Lung (tissue), 12 donors: ENCODE data around the gene CABP4. TPM values are rescaled to one million over a fixed set of nuclear protein-coding genes. Genes with fewer than 3 reads are reported as not detected.

Experiments used
- ATAC-seq: fragments of 200-7000 bp; cut with Tn5 transposase; one replicate; pipeline ENCODE4 v1.9.1; 2020; ENCODE audit warnings: moderate number of reproducible peaks; ENCODE audit not compliant: insufficient read depth, low FRiP score
- DNase-seq, 3 donors: peaks; one replicate each; pipeline ENCODE4 v3.0.0-alpha.2; 2013 to 2017
- H3K27ac ChIP-seq, 2 donors: one replicate each; pipeline ENCODE4 v1.5.1; 2013; ENCODE audit warnings: mild to moderate bottlenecking in 2 of 2, moderate library complexity in 2 of 2, control low read depth in 1 of 2, inconsistent platforms in 1 of 2, low read depth in 1 of 2, low read length in 1 of 2
- H3K27me3 ChIP-seq, 3 donors: one replicate each; pipeline ENCODE4 v1.5.1; 2013; ENCODE audit warnings: low read length in 2 of 3; ENCODE audit not compliant: control insufficient read depth in 3 of 3, insufficient read depth in 3 of 3
- H3K36me3 ChIP-seq, 4 donors: one replicate each; pipeline ENCODE4 v1.5.1; 2013; ENCODE audit warnings: low read length in 4 of 4, mild to moderate bottlenecking in 1 of 4, moderate library complexity in 1 of 4; ENCODE audit not compliant: control insufficient read depth in 4 of 4, insufficient read depth in 4 of 4
- H3K4me1 ChIP-seq, 5 donors: one replicate each; pipeline ENCODE4 v1.5.1; 2013; ENCODE audit warnings: low read length in 5 of 5, mild to moderate bottlenecking in 2 of 5, moderate library complexity in 1 of 5; ENCODE audit not compliant: control insufficient read depth in 5 of 5, insufficient read depth in 5 of 5
- H3K4me3 ChIP-seq: one replicate; pipeline ENCODE4 v1.5.1; 2013; ENCODE audit warnings: mild to moderate bottlenecking, control low read depth, moderate library complexity
- H3K9ac ChIP-seq, 2 donors: one replicate each; pipeline ENCODE4 v1.5.1; 2013; ENCODE audit warnings: low read length in 2 of 2, control low read depth in 1 of 2; ENCODE audit not compliant: insufficient read depth in 1 of 2
- H3K9me3 ChIP-seq, 4 donors: one replicate each; pipeline ENCODE4 v1.5.1; 2013; ENCODE audit warnings: low read length in 3 of 4, mild to moderate bottlenecking in 1 of 4, moderate library complexity in 1 of 4; ENCODE audit not compliant: control insufficient read depth in 4 of 4, insufficient read depth in 3 of 4
- WGBS, 2 donors: extraction: QIAGEN DNeasy Blood & Tissue Kit; methylation state at CpG; one replicate each; pipeline ENCODE4 v1.1.7; 2013; 5-methylcytosine and 5-hydroxymethylcytosine counted together
- polyA plus RNA-seq, 2 donors: library from polyadenylated mRNA; stranded (reverse); fragments of 200-250 nt; gene quantifications; one replicate each; pipeline ENCODE4 v1.2.1, GENCODE V29; 2013
- total RNA-seq, 2 donors: library from RNA; depleted of rRNA in 1 of 2; stranded (reverse); fragments of >200 nt in 1 of 2; gene quantifications; one replicate each; pipeline ENCODE4 v1.2.1, GENCODE V29; 2014 to 2021
- TF ChIP-seq, protein P1 (sequence below): IDR thresholded peaks from 2 replicates; pipeline ENCODE4 v1.5.1; 2012; ENCODE audit warnings: mild to moderate bottlenecking; ENCODE audit errors: control extremely low read depth, extremely low read depth
- donor health status: control.
- donor health status: control.
- donor health status: Bipolar disorder and iron deficiency.
- donor health status: healthy.
- donor health status: DM: yes; HTN: yes; CAD: no.

CABP4 gene
- total and polyA plus RNA-seq, 4 donors = 0.96 to 5.3 (median 2.3) TPM

DNA sequence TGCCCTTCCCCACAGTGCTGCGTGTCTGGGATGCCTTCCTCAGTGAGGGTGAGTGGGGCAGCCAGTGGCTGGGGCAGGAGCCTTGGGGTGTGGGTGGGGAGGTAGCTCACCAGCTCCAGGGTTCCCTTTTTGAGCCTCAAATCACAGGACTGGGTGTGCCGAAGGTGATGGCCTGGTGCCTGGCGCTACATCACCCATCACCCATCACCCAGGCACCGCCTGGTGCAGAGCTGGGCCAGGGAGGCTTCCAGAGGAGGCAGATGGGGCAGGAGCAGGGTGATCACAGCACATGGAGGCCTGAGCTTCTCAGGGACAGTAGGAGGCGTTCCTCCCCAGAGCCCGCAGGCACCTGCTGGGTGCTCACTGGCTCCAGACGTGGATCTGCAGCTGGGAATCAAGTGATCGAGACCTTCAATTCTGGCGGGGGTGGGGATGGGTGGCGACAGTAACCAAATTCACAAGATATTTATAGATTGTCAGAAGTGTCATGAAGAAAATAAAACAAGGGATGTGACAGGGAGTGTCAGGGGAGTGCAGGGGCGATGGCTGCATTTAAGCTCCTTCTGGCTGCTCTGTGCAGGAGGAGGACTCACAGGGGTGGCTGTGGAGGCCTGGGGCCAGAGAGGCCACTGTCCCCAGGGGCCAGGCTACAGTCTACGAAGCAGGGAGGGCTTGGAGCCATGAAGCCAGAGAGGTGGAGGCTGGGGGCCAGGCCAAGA, 48.0 kb upstream of the CABP4 start:
- ATAC-seq = no peak
- no peak for DNase-seq
- 65 to 78% methylated on average over 12 of the region's 12 CpGs for WGBS, 2 donors
- Histone ChIP-seq H3K4me3 (no peak overlapping the region), H3K4me1 (peaks cover 0 to 14% (median 7%) of the 10 kb centered on the region in 5 donors), H3K27me3 (no peaks in the 10 kb centered on the region), H3K9me3 (no peaks in the 10 kb centered on the region), H3K27ac (no peak overlapping the region), H3K9ac (no peak overlapping the region), H3K36me3 (no peaks in the 10 kb centered on the region)
- TF ChIP-seq, protein P1, sequence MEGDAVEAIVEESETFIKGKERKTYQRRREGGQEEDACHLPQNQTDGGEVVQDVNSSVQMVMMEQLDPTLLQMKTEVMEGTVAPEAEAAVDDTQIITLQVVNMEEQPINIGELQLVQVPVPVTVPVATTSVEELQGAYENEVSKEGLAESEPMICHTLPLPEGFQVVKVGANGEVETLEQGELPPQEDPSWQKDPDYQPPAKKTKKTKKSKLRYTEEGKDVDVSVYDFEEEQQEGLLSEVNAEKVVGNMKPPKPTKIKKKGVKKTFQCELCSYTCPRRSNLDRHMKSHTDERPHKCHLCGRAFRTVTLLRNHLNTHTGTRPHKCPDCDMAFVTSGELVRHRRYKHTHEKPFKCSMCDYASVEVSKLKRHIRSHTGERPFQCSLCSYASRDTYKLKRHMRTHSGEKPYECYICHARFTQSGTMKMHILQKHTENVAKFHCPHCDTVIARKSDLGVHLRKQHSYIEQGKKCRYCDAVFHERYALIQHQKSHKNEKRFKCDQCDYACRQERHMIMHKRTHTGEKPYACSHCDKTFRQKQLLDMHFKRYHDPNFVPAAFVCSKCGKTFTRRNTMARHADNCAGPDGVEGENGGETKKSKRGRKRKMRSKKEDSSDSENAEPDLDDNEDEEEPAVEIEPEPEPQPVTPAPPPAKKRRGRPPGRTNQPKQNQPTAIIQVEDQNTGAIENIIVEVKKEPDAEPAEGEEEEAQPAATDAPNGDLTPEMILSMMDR = no peak

GRCh38 chr11:67407688-67408163, 47.4 kb upstream of the CABP4 start:
- H3K27me3 ChIP-seq = no peaks in the 10 kb centered on the region
- no peak for DNase-seq

DNA sequence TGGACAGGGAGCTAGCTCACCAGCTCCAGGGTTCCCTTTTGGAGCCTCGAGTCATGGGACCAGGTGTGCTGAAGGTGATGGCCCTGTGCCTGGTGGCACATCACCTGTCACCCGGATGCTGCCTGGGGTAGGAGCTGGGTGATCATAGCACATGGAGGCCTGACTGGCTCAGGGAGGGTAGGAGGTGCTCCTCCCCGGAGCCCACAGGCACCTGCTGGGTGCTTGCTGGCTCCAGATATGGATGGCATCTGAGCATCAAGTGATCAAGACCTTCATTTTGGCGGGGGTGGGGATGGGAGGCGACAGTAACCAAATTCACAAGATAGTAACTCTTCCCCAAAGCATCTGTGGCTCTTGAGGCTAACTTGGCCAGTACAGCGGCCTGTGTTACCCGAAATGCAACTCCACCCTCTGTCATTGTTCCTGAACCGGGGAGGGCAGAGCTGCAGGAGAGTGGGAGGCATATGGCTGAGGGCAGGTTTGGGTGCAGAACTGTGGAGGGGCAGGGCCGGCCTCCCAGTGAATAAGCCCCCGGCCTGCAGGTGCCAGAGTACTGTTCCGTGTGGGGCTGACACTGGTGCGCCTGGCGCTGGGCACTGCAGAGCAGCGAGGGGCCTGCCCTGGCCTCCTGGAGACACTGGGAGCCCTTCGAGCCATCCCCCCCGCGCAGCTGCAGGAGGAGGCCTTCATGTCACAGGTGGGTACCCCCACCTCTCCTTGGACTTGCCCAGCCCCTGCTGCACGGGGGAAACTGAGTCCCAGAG, 46.5 kb upstream of the CABP4 start:
- no peak for DNase-seq
- H3K27ac ChIP-seq = no peak overlapping the region
- H3K36me3 ChIP-seq = no peaks in the 10 kb centered on the region
- no peaks in the 10 kb centered on the region for H3K9me3 ChIP-seq
- WGBS, 2 donors = 41 to 68% methylated on average over 18 of the region's 18 CpGs
- H3K4me1 ChIP-seq = peaks cover 0 to 8% (median 5%) of the 10 kb centered on the region in 5 donors
- peaks cover 0 to 3% (median 0%) of the 10 kb centered on the region in 3 donors for H3K27me3 ChIP-seq
- ATAC-seq = no peak
- H3K9ac ChIP-seq = no peak overlapping the region
- TF ChIP-seq, protein P1 = no peak
- H3K4me3 ChIP-seq = no peak overlapping the region

More at GRCh38 chr11:67407688-67408163, 47.4 kb upstream of the CABP4 start:
- no peaks in the 10 kb centered on the region for H3K9me3 ChIP-seq
- WGBS, 2 donors = 73 to 80% methylated on average over 12 of the region's 12 CpGs
- ATAC-seq = no peak
- H3K4me1 ChIP-seq = peaks cover 0 to 10% (median 6%) of the 10 kb centered on the region in 5 donors
- no peak overlapping the region for H3K4me3 ChIP-seq
- TF ChIP-seq, protein P1 = no peak
- no peak overlapping the region for H3K27ac ChIP-seq
- H3K36me3 ChIP-seq = no peaks in the 10 kb centered on the region
- H3K9ac ChIP-seq = no peak overlapping the region
